GM12878 (cell line): ENCODE measurements around the gene SERPINH1. TPM values are rescaled to one million over a fixed set of nuclear protein-coding genes. Genes with fewer than 3 reads are reported as not detected.
A peak's percentile ranks its signal among the peaks of the same experiment; 100 is the strongest.

Experiments
- ATAC-seq: fragments of 200-7000 bp; cut with Tn5 transposase; 3 replicates; pipeline ENCODE4 v1.9.1; 2020; ENCODE audit warnings: mild to moderate bottlenecking, moderate library complexity
- Bru-seq: library from RNA; stranded (reverse); fragments of 400-500 nt; gene quantifications from one replicate; lab custom pipeline; 2021; lab: Mats Ljungman, UMichigan
- BruChase-seq, 2 experiments: library from RNA; stranded (reverse); fragments of 400-500 nt; gene quantifications; one replicate each; lab custom pipeline; 2021; lab: Mats Ljungman, UMichigan
- BruUV-seq: library from RNA; stranded (reverse); fragments of 400-500 nt; replicated peaks from 2 replicates; lab custom pipeline; 2021; lab: Mats Ljungman, UMichigan
- CTCF ChIA-PET: fragments of 300-600 bp; sonication (Branson Sonifier 250); formaldehyde crosslinking; extraction: SDS; loops from one replicate; lab custom pipeline; 2021; ENCODE audit warnings: inconsistent platforms; lab: Yijun Ruan, JAX
- POLR2A ChIA-PET: fragments of 350-600 bp; formaldehyde crosslinking; extraction: SDS; loops from one replicate; lab custom pipeline; 2021; ENCODE audit warnings: inconsistent platforms; lab: Charles Lee
- RAD21 ChIA-PET: fragments of 300-600 bp; sonication (Branson Sonifier 250); formaldehyde crosslinking; loops from one replicate; lab custom pipeline; 2023; ENCODE audit warnings: antibody characterized with exemption; ENCODE audit not compliant: unreplicated experiment; lab: Charles Lee
- SMC1A ChIA-PET: fragments of 300-600 bp; sonication (Branson Sonifier 250); formaldehyde crosslinking; loops from one replicate; lab custom pipeline; 2023; ENCODE audit not compliant: unreplicated experiment, uncharacterized antibody; lab: Charles Lee
- DNase-seq: peaks from one replicate; pipeline ENCODE4 v3.0.0-alpha.2; 2011; ENCODE audit warnings: low read depth, low spot score
- FAIRE-seq: peaks from 3 replicates; lab custom pipeline; 2011; peaks lifted over from hg19 to GRCh38; lab: Jason Lieb, UNC
- H2AFZ ChIP-seq: 2 replicates; pipeline ENCODE4 v1.6.0; 2011; ENCODE audit warnings: low read depth, low read length, control low read depth; ENCODE audit not compliant: control insufficient read depth
- H3K27ac ChIP-seq: 2 replicates; pipeline ENCODE4 v1.5.1; 2011; ENCODE audit warnings: control low read depth; ENCODE audit not compliant: control insufficient read depth, insufficient read depth
- H3K27me3 ChIP-seq, 2 experiments: replicated peaks in 1 of 2; 2 replicates each; pipeline versions ENCODE4 v1.6.0 to v1.6.1; 2011; ENCODE audit warnings: low read length in 1 of 2; ENCODE audit not compliant: control insufficient read depth in 2 of 2, insufficient read depth in 2 of 2
- H3K36me3 ChIP-seq, 2 experiments: 2 replicates each; pipeline ENCODE4 v1.5.1; 2011; ENCODE audit warnings: low read length in 1 of 2; ENCODE audit not compliant: control insufficient read depth in 2 of 2, insufficient read depth in 2 of 2
- H3K4me1 ChIP-seq: 2 replicates; pipeline ENCODE4 v1.6.1; 2011; ENCODE audit warnings: mild to moderate bottlenecking, low read length, moderate library complexity, mixed read lengths; ENCODE audit not compliant: control insufficient read depth, insufficient read depth
- H3K4me2 ChIP-seq: 2 replicates; pipeline ENCODE4 v1.6.0; 2011; ENCODE audit warnings: control low read depth; ENCODE audit not compliant: control insufficient read depth, insufficient read depth
- H3K4me3 ChIP-seq: fragments of 200-600 bp; sonication (generic); 2 replicates; pipeline ENCODE4 v1.5.1; 2016
- H3K79me2 ChIP-seq: 2 replicates; pipeline ENCODE4 v1.6.0; 2011; ENCODE audit warnings: low read length; ENCODE audit not compliant: control insufficient read depth, insufficient read depth
- H3K9ac ChIP-seq: 2 replicates; pipeline ENCODE4 v1.8.0; 2011; ENCODE audit warnings: low read length, control low read depth, mixed read lengths; ENCODE audit not compliant: control insufficient read depth, insufficient read depth
- H3K9me3 ChIP-seq: replicated peaks from 3 replicates; pipeline ENCODE4 v1.5.1; 2011; ENCODE audit warnings: mild to moderate bottlenecking, low read length; ENCODE audit not compliant: control insufficient read depth, insufficient read depth
- H4K20me1 ChIP-seq: 2 replicates; pipeline ENCODE4 v1.6.0; 2011; ENCODE audit not compliant: control insufficient read depth, insufficient read depth
- BACH1 ChIP-seq: fragments of 450-650 bp; IDR thresholded peaks from 2 replicates; pipeline ENCODE4 v1.6.1; 2017; ENCODE audit warnings: mild to moderate bottlenecking, borderline replicate concordance
- BHLHE40 ChIP-seq, 2 experiments: fragments of 450-650 bp in 1 of 2; IDR thresholded peaks; 2 replicates each; pipeline ENCODE4 v1.6.1; 2011 to 2017; ENCODE audit warnings: low read depth in 2 of 2, borderline replicate concordance in 1 of 2, improper control_type of control experiment in 1 of 2, low read length in 1 of 2, mild to moderate bottlenecking in 1 of 2
- HDGF ChIP-seq: fragments of 450-650 bp; IDR thresholded peaks from 2 replicates; pipeline ENCODE4 v1.6.1; 2016; ENCODE audit warnings: antibody characterized with exemption
- MLLT1 ChIP-seq: fragments of 450-650 bp; IDR thresholded peaks from 2 replicates; pipeline ENCODE4 v1.6.1; 2016; ENCODE audit warnings: mild to moderate bottlenecking
- MYC ChIP-seq: IDR thresholded peaks from 2 replicates; pipeline ENCODE4 v1.6.1; 2011; ENCODE audit warnings: mild to moderate bottlenecking, low read length, moderate library complexity, inconsistent platforms; ENCODE audit not compliant: insufficient read depth, insufficient replicate concordance, insufficient read length, severe bottlenecking
- POLR2A ChIP-seq: IDR thresholded peaks from 2 replicates; pipeline ENCODE4 v1.6.1; 2011; ENCODE audit warnings: low read depth, mild to moderate bottlenecking, low read length
- RBBP5 ChIP-seq: fragments of 200-600 bp; sonication (generic); conservative IDR thresholded peaks from 2 replicates; pipeline ENCODE4 v1.6.1; 2016
- ZBTB11 ChIP-seq: fragments of 450-650 bp; formaldehyde crosslinking; IDR thresholded peaks from 2 replicates; pipeline ENCODE4 v1.5.0; 2022; ENCODE audit warnings: mild to moderate bottlenecking, missing genetic modification characterization
- ZBTB33 ChIP-seq: fragments of 450-650 bp; IDR thresholded peaks from 2 replicates; pipeline ENCODE4 v1.6.1; 2017; ENCODE audit warnings: mild to moderate bottlenecking
- ZNF384 ChIP-seq: IDR thresholded peaks from 2 replicates; pipeline ENCODE4 v1.6.1; 2012; ENCODE audit warnings: low read depth, mild to moderate bottlenecking, low read length, improper control_type of control experiment, borderline replicate concordance
- WGBS: methylation state at CpG from one replicate; pipeline ENCODE4 v1.1.6; 2016; ENCODE audit warnings: low lambda C conversion rate; ENCODE audit not compliant: insufficient replicate concordance, insufficient coverage; ENCODE audit errors: missing lambda C conversion rate; 5-methylcytosine and 5-hydroxymethylcytosine counted together
- in situ Hi-C: fragments of 300-500 bp; cut with MboI; formaldehyde crosslinking; loops from 9 replicates; pipeline ENCODE4 v1.14.3; 2018; ENCODE audit warnings: mixed read lengths
- intact Hi-C: fragments of 100-400 bp; cut with micrococcal nuclease; formaldehyde crosslinking; loops from one replicate; pipeline ENCODE4 v1.14.2; 2022; ENCODE audit not compliant: unreplicated experiment
- long read RNA-seq, 2 experiments: library from polyadenylated mRNA; unstranded; transcript quantifications; one replicate each; pipeline ENCODE4 v2.0.0, GENCODE V29; 2019 to 2020
- polyA minus RNA-seq, 3 experiments: library from RNA; depleted of rRNA, polyadenylated mRNA; stranded (reverse); fragments of >200 nt; gene quantifications; 2 replicates each; pipeline ENCODE4 v1.2.3, GENCODE V29; 2011
- polyA plus RNA-seq, 11 experiments: library from polyadenylated mRNA; depleted of rRNA in 4 of 11; unstranded in 6 of 11; stranded (reverse) in 5 of 11; fragments of >200 nt; fragmentation: Nextera tagmentation in 4 of 11; fragmentation: Illumina TruSeq in 1 of 11; extraction: Ambion mirVana in 4 of 11; extraction: Trizol in 1 of 11; gene quantifications; 1 replicate in 1 of 11; 2 replicates in 10 of 11; pipeline versions ENCODE4 v1.2.1 to v1.2.3, GENCODE V29; 2011 to 2016; ENCODE audit warnings: inconsistent platforms in 2 of 11, missing spikeins in 2 of 11, low read depth in 1 of 11
- total RNA-seq, 4 experiments: library from RNA; depleted of rRNA in 3 of 4; stranded (reverse); fragments of >200 nt in 3 of 4; fragmentation: Illumina TruSeq in 1 of 4; extraction: Trizol in 1 of 4; gene quantifications; 2 replicates each; pipeline versions ENCODE4 v1.2.1 to v1.2.3, GENCODE V29; 2013 to 2021

The SERPINH1 gene
- total RNA-seq (2013; cell fraction: nucleolus; rRNA removed), result 69.8 and 79.0 TPM in 2 replicates
- 11.5 and 13.6 TPM in 2 replicates for total RNA-seq (2014; rRNA removed)
- total RNA-seq (2014; rRNA removed; fragmentation: Illumina TruSeq; extraction: Trizol), result 8.0 and 9.5 TPM in 2 replicates
- total RNA-seq (2021), result 17.9 and 18.8 TPM in 2 replicates
- 4.7 TPM for polyA plus RNA-seq (2011; ENCODE audit: low read depth)
- polyA plus RNA-seq (2011; rRNA removed), result 8.1 and 19.8 TPM in 2 replicates
- polyA plus RNA-seq (2011; cell fraction: cytosol; rRNA removed), result 19.2 and 26.8 TPM in 2 replicates
- polyA plus RNA-seq (2011; cell fraction: nucleus; rRNA removed), result 35.5 and 37.6 TPM in 2 replicates
- 14.7 and 24.2 TPM in 2 replicates for polyA plus RNA-seq (2012)
- 9.3 and 11.7 TPM in 2 replicates for polyA plus RNA-seq (2014; fragmentation: Illumina TruSeq; extraction: Trizol)
- 1 to 10 TPM in 1 of 2 experiments, under 1 TPM in 1; 0.34 to 1.4 TPM for polyA plus RNA-seq (2014; fragmentation: Nextera tagmentation; extraction: Ambion mirVana)
- 15.2 and 17.2 TPM in 2 replicates for polyA plus RNA-seq (2014; rRNA removed)
- polyA plus RNA-seq (2016; fragmentation: Nextera tagmentation; extraction: Ambion mirVana), result 10 to 100 TPM; 13.8 to 18.8 TPM
- 14.8 and 16.9 TPM in 2 replicates for polyA minus RNA-seq (2011; rRNA and poly(A)+ RNA removed)
- polyA minus RNA-seq (2011; cell fraction: cytosol; rRNA and poly(A)+ RNA removed), result 11.5 and 13.1 TPM in 2 replicates
- 11.2 and 18.3 TPM in 2 replicates for polyA minus RNA-seq (2011; cell fraction: nucleus; rRNA and poly(A)+ RNA removed)
- Bru-seq, nascent RNA, result percentile 70 among the genes with signal in this experiment
- percentile 63 among the genes with signal in this experiment for BruChase-seq, experiment 1, labeled RNA remaining after a 6-hour chase
- BruChase-seq, experiment 2, labeled RNA remaining after a 2-hour chase, result percentile 67 among the genes with signal in this experiment
- long read RNA-seq, experiment 1, transcript SERPINH1-201 (5 exons, 2,225 nt), result major isoform, 8 of 12 reads
- long read RNA-seq, experiment 1, partial matches to known transcripts, result 1 of 12 reads
- long read RNA-seq, experiment 1, other reads (novel, unspliced or antisense), result 1 of 12 reads
- long read RNA-seq, experiment 2, partial matches to known transcripts, result 0 of 2 reads
- long read RNA-seq, experiment 2, other reads (novel, unspliced or antisense), result 2 of 2 reads

GRCh38 chr11:75562048-75562835, at the start of gene SERPINH1:
SERPINH1 (plus strand) TSS chr11:75562253; CDS start chr11:75566350, 4,097 bp downstream.
- H2AFZ ChIP-seq, result peak within 1 kb of the TSS; percentile 73
- peak; percentile 99 for FAIRE-seq
- ChIA-PET RAD21 (interaction anchor here (0.6 to 0.8 kb wide), 5 partner anchors 10 to 312 kb away, joined by 3 to 5 read pairs (median 3); no protein-coding TSS in a partner anchor), POLR2A (interaction anchor here (0.5 to 1.9 kb wide), 7 partner anchors 13 to 265 kb away, joined by 3 to 15 read pairs (median 3); partner anchors contain the start of gene GDPD5), CTCF (interaction anchor here (0.6 to 1.7 kb wide), 5 partner anchors 12 to 36 kb away, joined by 3 to 7 read pairs (median 6); no protein-coding TSS in a partner anchor), SMC1A (interaction anchor here (1.0 to 1.1 kb wide), 2 partner anchors 14 to 144 kb away, joined by 3 to 4 read pairs; no protein-coding TSS in a partner anchor)
- peak; percentile 58 for DNase-seq
- ATAC-seq, result peak; percentile 95
- intact Hi-C loops (loop anchor here (1.0 kb wide), 1 partner anchor 206 kb away; the partner anchor contains the start of gene DGAT2), in situ Hi-C loops (no loop called here)
- H3K9me3 ChIP-seq, result no peaks in the 10 kb centered on the region
- H3K4me1 ChIP-seq, result peaks cover 5% of the 10 kb centered on the region
- peaks cover 3 to 4% of the 10 kb centered on the region in 2 experiments; a peak in 1 of 4 replicates for H3K36me3 ChIP-seq
- peak within 1 kb of the TSS; percentile 94 for H3K27ac ChIP-seq
- 1% methylated on average over 40 of the region's 51 CpGs for whole genome bisulfite sequencing
- H4K20me1 ChIP-seq, result no peaks in the 10 kb centered on the region
- H3K27me3 ChIP-seq, result no peaks in the 10 kb centered on the region
- H3K4me3 ChIP-seq, result peak within 1 kb of the TSS; percentile 82
- peaks cover 19% of the 10 kb centered on the region for H3K79me2 ChIP-seq
- H3K4me2 ChIP-seq, result peak within 1 kb of the TSS; percentile 99
- peak within 1 kb of the TSS; percentile 96 for H3K9ac ChIP-seq
- BruUV-seq, result TSS peak; percentile 68
- peak; percentile 86 for TF ChIP-seq POLR2A
- peak in 1 of 2 experiments; percentile 20; a peak in 2 of 4 replicates for TF ChIP-seq BHLHE40 (IDR thresholded peaks at IDR 0.05; ENCODE audit: borderline replicate concordance in 1 of 2, low read depth in 2 of 2, low read length in 1 of 2)
- peak; percentile 88; the same call in 1 of the 2 replicates for TF ChIP-seq HDGF
- TF ChIP-seq RBBP5, result no peak
- no peak for TF ChIP-seq ZBTB33
- TF ChIP-seq ZBTB11 (CRISPR knock-in tag), result no peak
- TF ChIP-seq ZNF384, result no peak
- peak; percentile 67 for TF ChIP-seq MLLT1
- TF ChIP-seq MYC, result no peak
- no peak; the same call in 1 of the 2 replicates for TF ChIP-seq BACH1
